ENCODE data around the gene BASP1.

The BASP1 gene

GRCh38 chr5:17260549-17260948 is 43.1 kb downstream of the BASP1 start:
- DNase-seq: no peak
- Histone ChIP-seq H3K27ac (no peak overlapping the region), H3K4me3 (ENCODE audit: low read depth, low read length) (no peak overlapping the region), H3K9me3 (ENCODE audit: severe bottlenecking) (no peaks in the 10 kb centered on the region), H3K27me3 (ENCODE audit: insufficient read depth, low read depth, severe bottlenecking) (no peaks in the 10 kb centered on the region), H3K36me3 (no peaks in the 10 kb centered on the region)
- no peak for TF ChIP-seq CTCF (IDR thresholded peaks at IDR 0.05; ENCODE audit: low read depth, low read length)

GRCh38 chr5:17261075-17261474 is 43.6 kb downstream of the BASP1 start:
- DNase-seq: no peak
- H3K9me3 ChIP-seq (ENCODE audit: severe bottlenecking): no peaks in the 10 kb centered on the region
- TF ChIP-seq CTCF (IDR thresholded peaks at IDR 0.05; ENCODE audit: low read depth, low read length): no peak
- H3K27me3 ChIP-seq (ENCODE audit: insufficient read depth, low read depth, severe bottlenecking): no peaks in the 10 kb centered on the region
- H3K4me3 ChIP-seq (ENCODE audit: low read depth, low read length): no peak overlapping the region
- no peak overlapping the region for H3K27ac ChIP-seq
- H3K36me3 ChIP-seq: no peaks in the 10 kb centered on the region

GRCh38 chr5:17265041-17265440 is 47.6 kb downstream of the BASP1 start:
- no peak overlapping the region for H3K27ac ChIP-seq
- DNase-seq: no peak
- H3K4me3 ChIP-seq (ENCODE audit: low read depth, low read length): no peak overlapping the region
- H3K27me3 ChIP-seq (ENCODE audit: insufficient read depth, low read depth, severe bottlenecking): no peaks in the 10 kb centered on the region
- no peak for TF ChIP-seq CTCF (IDR thresholded peaks at IDR 0.05; ENCODE audit: low read depth, low read length)
- no peaks in the 10 kb centered on the region for H3K36me3 ChIP-seq
- H3K9me3 ChIP-seq (ENCODE audit: severe bottlenecking): no peaks in the 10 kb centered on the region

GRCh38 chr5:17267106-17267505 is 49.7 kb downstream of the BASP1 start:
- no peak for TF ChIP-seq CTCF (IDR thresholded peaks at IDR 0.05; ENCODE audit: low read depth, low read length)
- H3K9me3 ChIP-seq (ENCODE audit: severe bottlenecking): no peaks in the 10 kb centered on the region
- no peak overlapping the region for H3K27ac ChIP-seq
- H3K36me3 ChIP-seq: no peaks in the 10 kb centered on the region
- no peak for DNase-seq
- H3K27me3 ChIP-seq (ENCODE audit: insufficient read depth, low read depth, severe bottlenecking): no peaks in the 10 kb centered on the region
- no peak overlapping the region for H3K4me3 ChIP-seq (ENCODE audit: low read depth, low read length)

GRCh38 chr5:17269201-17269600 is 51.8 kb downstream of the BASP1 start:
- no peak for DNase-seq
- Histone ChIP-seq H3K27ac (no peak overlapping the region), H3K27me3 (ENCODE audit: insufficient read depth, low read depth, severe bottlenecking) (no peaks in the 10 kb centered on the region), H3K4me3 (ENCODE audit: low read depth, low read length) (no peak overlapping the region), H3K36me3 (no peaks in the 10 kb centered on the region), H3K9me3 (ENCODE audit: severe bottlenecking) (no peaks in the 10 kb centered on the region)
- TF ChIP-seq CTCF (IDR thresholded peaks at IDR 0.05; ENCODE audit: low read depth, low read length): no peak

GRCh38 chr5:17272111-17272510 is 54.7 kb downstream of the BASP1 start:
- no peak for DNase-seq
- no peak overlapping the region for H3K4me3 ChIP-seq (ENCODE audit: low read depth, low read length)
- no peaks in the 10 kb centered on the region for H3K27me3 ChIP-seq (ENCODE audit: insufficient read depth, low read depth, severe bottlenecking)
- no peaks in the 10 kb centered on the region for H3K36me3 ChIP-seq
- no peaks in the 10 kb centered on the region for H3K9me3 ChIP-seq (ENCODE audit: severe bottlenecking)
- no peak overlapping the region for H3K27ac ChIP-seq
- no peak for TF ChIP-seq CTCF (IDR thresholded peaks at IDR 0.05; ENCODE audit: low read depth, low read length)

Measured in WERI-Rb-1 (cell line).